H1 (cell line): Measurements from ENCODE around the gene CNTN5. TPM values are rescaled to one million over a fixed set of nuclear protein-coding genes. Genes with fewer than 3 reads are reported as not detected.

ENCODE experiments used
- CTCF ChIA-PET: fragments of 300-600 bp; sonication (Branson Sonifier 250); formaldehyde crosslinking; loops from one replicate; lab custom pipeline; 2021; ENCODE audit not compliant: partially characterized antibody; lab: Charles Lee
- POLR2A ChIA-PET: fragments of 300-600 bp; sonication (Branson Sonifier 250); formaldehyde crosslinking; loops from one replicate; lab custom pipeline; 2021; ENCODE audit warnings: inconsistent platforms; ENCODE audit not compliant: partially characterized antibody; lab: Charles Lee
- DNase-seq, 2 experiments: peaks; one replicate each; pipeline versions ENCODE4 v3.0.0 to v3.0.0-alpha.2; 2010 to 2022; ENCODE audit warnings: low spot score in 2 of 2, low read depth in 1 of 2, mixed read lengths in 1 of 2
- FAIRE-seq: peaks from 2 replicates; lab custom pipeline; 2011; peaks lifted over from hg19 to GRCh38; lab: Jason Lieb, UNC
- H2AFZ ChIP-seq: 2 replicates; pipeline ENCODE4 v1.8.1; 2012; ENCODE audit warnings: low read length, inconsistent platforms
- H2AK5ac ChIP-seq: 2 replicates; pipeline ENCODE4 v1.6.1; 2013; ENCODE audit warnings: low read depth, low read length
- H2BK120ac ChIP-seq: replicated peaks from 2 replicates; pipeline ENCODE3; 2013; ENCODE audit warnings: low read depth, low read length, inconsistent platforms
- H2BK12ac ChIP-seq: 2 replicates; pipeline ENCODE4 v1.6.1; 2013; ENCODE audit warnings: low read depth, low read length
- H2BK15ac ChIP-seq: 2 replicates; pipeline ENCODE4 v1.6.1; 2013; ENCODE audit warnings: low read length
- H2BK20ac ChIP-seq: 2 replicates; pipeline ENCODE4 v1.6.1; 2013; ENCODE audit warnings: low read length
- H2BK5ac ChIP-seq: 2 replicates; pipeline ENCODE4 v1.6.1; 2013; ENCODE audit warnings: low read depth, low read length
- H3K14ac ChIP-seq: 2 replicates; pipeline ENCODE4 v1.6.1; 2013; ENCODE audit warnings: inconsistent platforms; ENCODE audit not compliant: insufficient read length
- H3K18ac ChIP-seq: 2 replicates; pipeline ENCODE4 v1.6.1; 2013; ENCODE audit warnings: low read length; ENCODE audit errors: extremely low read depth
- H3K23ac ChIP-seq: 2 replicates; pipeline ENCODE4 v1.6.1; 2013; ENCODE audit warnings: inconsistent platforms; ENCODE audit not compliant: insufficient read length
- H3K23me2 ChIP-seq: 2 replicates; pipeline ENCODE4 v1.6.1; 2013; ENCODE audit warnings: low read depth, low read length
- H3K27ac ChIP-seq: 2 replicates; pipeline ENCODE4 v1.6.1; 2011; ENCODE audit warnings: low read depth, low read length, inconsistent platforms
- H3K27me3 ChIP-seq, 4 experiments: replicated peaks in 1 of 4; 1 replicate in 1 of 4; 2 replicates in 3 of 4; pipeline versions ENCODE4 v1.6.1 to v1.8.1; 2011 to 2013; ENCODE audit warnings: low read length in 3 of 4, mild to moderate bottlenecking in 3 of 4, inconsistent platforms in 2 of 4, mixed read lengths in 2 of 4, moderate library complexity in 1 of 4; ENCODE audit not compliant: control insufficient read depth in 3 of 4, insufficient read depth in 3 of 4; ENCODE audit errors: extremely low read depth in 1 of 4
- H3K36me3 ChIP-seq, 4 experiments: 2 replicates each; pipeline versions ENCODE4 v1.6.1 to v1.8.1; 2011 to 2013; ENCODE audit warnings: mild to moderate bottlenecking in 4 of 4, low read length in 3 of 4, moderate library complexity in 2 of 4, control low read depth in 1 of 4, inconsistent platforms in 1 of 4; ENCODE audit not compliant: insufficient read depth in 4 of 4, control insufficient read depth in 2 of 4
- H3K4ac ChIP-seq: replicated peaks from 2 replicates; pipeline ENCODE3; 2013; ENCODE audit warnings: low read length, low read depth, mixed read lengths, inconsistent platforms; ENCODE audit not compliant: insufficient read length
- H3K4me1 ChIP-seq, 4 experiments: replicated peaks in 1 of 4; 1 replicate in 1 of 4; 2 replicates in 3 of 4; pipeline versions ENCODE4 v1.6.1 to v1.8.1; 2011 to 2013; ENCODE audit warnings: low read length in 3 of 4, inconsistent platforms in 2 of 4, mixed read lengths in 1 of 4; ENCODE audit not compliant: insufficient read depth in 4 of 4, control insufficient read depth in 3 of 4
- H3K4me2 ChIP-seq, 2 experiments: 2 replicates each; pipeline versions ENCODE4 v1.6.1 to v1.8.1; 2011 to 2013; ENCODE audit warnings: low read depth in 2 of 2, low read length in 2 of 2, control low read depth in 1 of 2, inconsistent platforms in 1 of 2, mild to moderate bottlenecking in 1 of 2; ENCODE audit not compliant: insufficient read depth in 1 of 2
- H3K4me3 ChIP-seq, 4 experiments: fragments of 200-600, 300-600 bp in 1 of 4; sonication (generic), shearing (Covaris generic), sonication (Bioruptor Twin) in 1 of 4; 2 replicates each; pipeline versions ENCODE4 v1.5.1 to v1.8.1; 2011 to 2016; ENCODE audit warnings: low read length in 4 of 4, low read depth in 3 of 4, control low read depth in 2 of 4, inconsistent platforms in 2 of 4, mild to moderate bottlenecking in 2 of 4, mixed read lengths in 1 of 4, moderate library complexity in 1 of 4; ENCODE audit not compliant: insufficient read depth in 2 of 4; ENCODE audit errors: extremely low read depth in 1 of 4
- H3K56ac ChIP-seq: replicated peaks from 2 replicates; pipeline ENCODE3; 2013; ENCODE audit warnings: low read depth, mild to moderate bottlenecking, mixed read lengths, low read length, inconsistent platforms; ENCODE audit not compliant: insufficient read length
- H3K79me1 ChIP-seq: 2 replicates; pipeline ENCODE4 v1.6.1; 2013; ENCODE audit warnings: low read depth, low read length, control low read depth
- H3K79me2 ChIP-seq, 2 experiments: 2 replicates each; pipeline versions ENCODE4 v1.6.1 to v1.8.1; 2012 to 2013; ENCODE audit warnings: low read length in 2 of 2, mild to moderate bottlenecking in 2 of 2, inconsistent platforms in 1 of 2; ENCODE audit not compliant: insufficient read depth in 2 of 2, control insufficient read depth in 1 of 2
- H3K9ac ChIP-seq, 4 experiments: replicated peaks in 1 of 4; 1 replicate in 1 of 4; 2 replicates in 3 of 4; pipeline versions ENCODE4 v1.6.1 to v1.8.1; 2011 to 2013; ENCODE audit warnings: low read depth in 3 of 4, low read length in 3 of 4, control low read depth in 2 of 4, mild to moderate bottlenecking in 2 of 4, moderate library complexity in 2 of 4, inconsistent platforms in 1 of 4; ENCODE audit errors: extremely low read depth in 1 of 4
- H3K9me3 ChIP-seq, 2 experiments: 2 replicates each; pipeline versions ENCODE4 v1.6.1 to v1.8.1; 2012 to 2013; ENCODE audit warnings: mild to moderate bottlenecking in 2 of 2, moderate library complexity in 2 of 2, control low read depth in 1 of 2, inconsistent platforms in 1 of 2, low read depth in 1 of 2, low read length in 1 of 2, mixed read lengths in 1 of 2; ENCODE audit not compliant: insufficient read depth in 2 of 2
- H4K20me1 ChIP-seq, 2 experiments: replicated peaks in 1 of 2; 2 replicates each; pipeline versions ENCODE3 to v1.8.1; 2011 to 2013; ENCODE audit warnings: inconsistent platforms in 2 of 2, low read length in 2 of 2, mild to moderate bottlenecking in 1 of 2; ENCODE audit not compliant: insufficient read depth in 2 of 2, control insufficient read depth in 1 of 2
- H4K5ac ChIP-seq: 2 replicates; pipeline ENCODE4 v1.6.1; 2013; ENCODE audit warnings: low read length, low read depth, mixed read lengths, inconsistent platforms; ENCODE audit not compliant: insufficient read length
- H4K8ac ChIP-seq: 2 replicates; pipeline ENCODE4 v1.8.0; 2013; ENCODE audit warnings: mild to moderate bottlenecking, moderate library complexity, low read length, inconsistent platforms; ENCODE audit not compliant: insufficient read depth; ENCODE audit errors: extremely low read depth
- H4K91ac ChIP-seq: replicated peaks from 2 replicates; pipeline ENCODE3; 2013; ENCODE audit warnings: low read length, mixed read lengths, inconsistent platforms; ENCODE audit not compliant: insufficient read length
- ASH2L ChIP-seq: fragments of 200-600, 300-600 bp; sonication (generic); IDR thresholded peaks from one replicate; pipeline ENCODE4 v1.7.1; 2017; ENCODE audit warnings: low read length
- CBX8 ChIP-seq: fragments of 300-800, 300-1000 bp; sonication (generic); IDR thresholded peaks from 2 replicates; pipeline ENCODE4 v1.7.1; 2016; ENCODE audit warnings: low read depth, low read length, borderline replicate concordance
- CHD1 ChIP-seq: IDR thresholded peaks from 2 replicates; pipeline ENCODE4 v1.6.1; 2012; ENCODE audit warnings: low read depth, low read length, improper control_type of control experiment
- CHD2 ChIP-seq: IDR thresholded peaks from 2 replicates; pipeline ENCODE4 v1.6.1; 2012; ENCODE audit warnings: low read length, improper control_type of control experiment
- CTCF ChIP-seq, 3 experiments: IDR thresholded peaks; 1 replicate in 2 of 3; 2 replicates in 1 of 3; pipeline versions ENCODE4 v1.5.1 to v1.6.1; 2011; ENCODE audit warnings: low read length in 3 of 3, mild to moderate bottlenecking in 3 of 3, inconsistent platforms in 2 of 3, low read depth in 1 of 3, moderate library complexity in 1 of 3; ENCODE audit not compliant: insufficient read depth in 1 of 3; ENCODE audit errors: control extremely low read depth in 1 of 3
- GABPA ChIP-seq: IDR thresholded peaks from 2 replicates; pipeline ENCODE4 v1.6.1; 2011; ENCODE audit warnings: mild to moderate bottlenecking, low read length, moderate library complexity, borderline replicate concordance; ENCODE audit not compliant: insufficient read depth
- MAX ChIP-seq: IDR thresholded peaks from 2 replicates; pipeline ENCODE4 v1.6.1; 2012; ENCODE audit warnings: inconsistent platforms
- NRF1 ChIP-seq: IDR thresholded peaks from 2 replicates; pipeline ENCODE4 v1.6.1; 2011; ENCODE audit warnings: mild to moderate bottlenecking, low read depth, low read length, improper control_type of control experiment
- SIRT6 ChIP-seq: IDR thresholded peaks from one replicate; pipeline ENCODE4 v1.7.1; 2012; ENCODE audit warnings: low read length, inconsistent platforms
- SP1 ChIP-seq: IDR thresholded peaks from 2 replicates; pipeline ENCODE4 v1.6.1; 2011; ENCODE audit warnings: low read depth, low read length
- TEAD4 ChIP-seq: IDR thresholded peaks from 2 replicates; pipeline ENCODE4 v1.6.1; 2012; ENCODE audit warnings: low read depth, low read length, inconsistent platforms, mixed read lengths
- WGBS, 2 experiments: shearing (Covaris generic) in 1 of 2; methylation state at CpG; one replicate each; pipeline versions ENCODE4 v1.1.6 to v1.1.7; 2013 to 2015; ENCODE audit warnings: low lambda C conversion rate in 2 of 2, mixed read lengths in 2 of 2, inconsistent platforms in 1 of 2, low coverage in 1 of 2, missing lambda C conversion rate in 1 of 2; ENCODE audit not compliant: insufficient replicate concordance in 2 of 2, insufficient coverage in 1 of 2, insufficient read length in 1 of 2; ENCODE audit errors: extremely low coverage in 1 of 2, missing lambda C conversion rate in 1 of 2; 5-methylcytosine and 5-hydroxymethylcytosine counted together
- polyA plus RNA-seq, 7 experiments: library from polyadenylated mRNA; depleted of rRNA in 3 of 7; stranded (reverse) in 5 of 7; unstranded in 2 of 7; fragments of >200 nt in 5 of 7; fragments of 200-250 nt in 2 of 7; gene quantifications; 1 replicate in 5 of 7; 2 replicates in 1 of 7; 4 replicates in 1 of 7; pipeline versions ENCODE4 v1.2.1 to v1.2.3, GENCODE V29; 2011 to 2013; ENCODE audit warnings: missing spikeins in 2 of 7, mixed read lengths in 2 of 7
- total RNA-seq: library from RNA; stranded (reverse); fragmentation: NEBNext Ultra II Directional; extraction: Animal tissue kit (Norgen Biotek cat#: 25700); gene quantifications from 2 replicates; pipeline ENCODE4 v1.2.1, GENCODE V29; 2021
- TF ChIP-seq, protein P1 (sequence below): IDR thresholded peaks from 2 replicates; pipeline ENCODE4 v1.6.1; 2012; ENCODE audit warnings: inconsistent platforms

Gene CNTN5
- total and polyA plus RNA-seq, 2 of the 8 experiments (the other 6 are each of a cell fraction or from before 2014, with no cell fraction given), result not detected

DNA sequence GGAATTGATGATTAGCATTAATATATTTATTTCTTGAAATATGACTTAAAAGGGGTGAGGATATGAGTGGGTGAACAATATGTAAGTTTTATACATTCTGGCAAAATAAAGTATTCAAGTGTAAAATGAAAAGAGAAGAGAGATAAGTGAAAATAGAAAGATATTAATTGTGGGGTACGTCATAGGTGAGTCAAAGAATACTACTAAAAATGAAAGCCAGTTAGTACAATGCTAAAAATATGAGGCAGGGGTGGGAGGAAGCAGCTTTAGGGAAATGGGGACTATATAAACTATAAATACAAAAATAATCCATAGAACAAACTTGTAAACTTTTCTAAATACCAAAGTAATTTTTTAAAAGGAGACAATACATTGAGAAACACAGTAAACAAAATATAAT is 661.4 kb downstream of the CNTN5 start:
- DNase-seq, result no peak
- POLR2A ChIA-PET, result no interaction called here
- no peak overlapping the region for H3K14ac ChIP-seq
- no peak overlapping the region for H2BK120ac ChIP-seq
- H3K56ac ChIP-seq, result no peak overlapping the region
- H4K20me1 ChIP-seq, result no peaks in the 10 kb centered on the region
- H4K91ac ChIP-seq, result no peak overlapping the region
- no peaks in the 10 kb centered on the region for H3K9me3 ChIP-seq
- FAIRE-seq, result no peak
- WGBS, 2 experiments, result 90 to 100% methylated on average over 1 of the region's 1 CpG
- no peak overlapping the region for H3K4me2 ChIP-seq
- H3K4ac ChIP-seq, result no peak overlapping the region
- H4K8ac ChIP-seq, result no peak overlapping the region
- no peak overlapping the region for H3K9ac ChIP-seq
- no peaks in the 10 kb centered on the region for H3K79me2 ChIP-seq
- H3K27ac ChIP-seq, result no peak overlapping the region
- H3K18ac ChIP-seq, result no peak overlapping the region
- TF ChIP-seq CBX8, result no peak
- no peak for TF ChIP-seq TEAD4
- no peak for TF ChIP-seq GABPA
- TF ChIP-seq, protein P1, sequence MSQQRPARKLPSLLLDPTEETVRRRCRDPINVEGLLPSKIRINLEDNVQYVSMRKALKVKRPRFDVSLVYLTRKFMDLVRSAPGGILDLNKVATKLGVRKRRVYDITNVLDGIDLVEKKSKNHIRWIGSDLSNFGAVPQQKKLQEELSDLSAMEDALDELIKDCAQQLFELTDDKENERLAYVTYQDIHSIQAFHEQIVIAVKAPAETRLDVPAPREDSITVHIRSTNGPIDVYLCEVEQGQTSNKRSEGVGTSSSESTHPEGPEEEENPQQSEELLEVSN, result no peak
- TF ChIP-seq CHD1, result no peak
- no peak for TF ChIP-seq SIRT6
- no peak for TF ChIP-seq CTCF (IDR thresholded peaks at IDR 0.05; ENCODE audit: control extremely low read depth in 1 of 3, insufficient read depth in 1 of 3, low read depth in 1 of 3, low read length in 3 of 3)
- TF ChIP-seq ASH2L, result no peak
- TF ChIP-seq NRF1, result no peak
- no peak for TF ChIP-seq CHD2
- no peak for TF ChIP-seq MAX
- no peak for TF ChIP-seq SP1
- CTCF ChIA-PET, result no interaction called here
- no peaks in the 10 kb centered on the region for H3K27me3 ChIP-seq
- H2AFZ ChIP-seq, result no peak overlapping the region
- no peaks in the 10 kb centered on the region for H3K4me1 ChIP-seq
- H2BK15ac ChIP-seq, result no peak overlapping the region
- H3K36me3 ChIP-seq, result no peaks in the 10 kb centered on the region
- H4K5ac ChIP-seq, result no peak overlapping the region
- H3K23me2 ChIP-seq, result no peaks in the 10 kb centered on the region
- H2AK5ac ChIP-seq, result no peak overlapping the region
- H2BK5ac ChIP-seq, result no peak overlapping the region
- no peaks in the 10 kb centered on the region for H3K79me1 ChIP-seq
- no peak overlapping the region for H3K4me3 ChIP-seq
- H2BK20ac ChIP-seq, result no peak overlapping the region
- no peak overlapping the region for H3K23ac ChIP-seq
- H2BK12ac ChIP-seq, result no peak overlapping the region
